Ovary (tissue), 9 donors: ENCODE results near the gene PNN. TPM values are rescaled to one million over a fixed set of nuclear protein-coding genes. Genes with fewer than 3 reads are reported as not detected.
"Not testable (repeated sequence)": the region's sequence is repeated elsewhere in the genome, so short reads cannot be mapped to it uniquely, and the experiment has no call there.

ENCODE experiments used
- DNase-seq, 5 donors: peaks; one replicate each; pipeline ENCODE4 v3.0.0-alpha.2; 2019 to 2020
- H3K27ac ChIP-seq, 2 donors: fragments of 200-600 bp; one replicate each; pipeline versions ENCODE4 v1.5.1 to v1.8.0; 2019 to 2022
- H3K27me3 ChIP-seq: fragments of 200-600 bp; one replicate; pipeline ENCODE4 v1.8.0; 2022
- H3K36me3 ChIP-seq: fragments of 200-600 bp; sonication (generic); one replicate; pipeline ENCODE4 v1.5.1; 2019
- H3K4me1 ChIP-seq: one replicate; pipeline ENCODE4 v1.8.1; 2013; ENCODE audit warnings: mild to moderate bottlenecking, moderate library complexity; ENCODE audit not compliant: insufficient read depth
- H3K4me3 ChIP-seq: fragments of 200-600 bp; sonication (generic); one replicate; pipeline ENCODE4 v1.5.1; 2017
- H3K9me3 ChIP-seq, 2 donors: fragments of 200-600 bp in 1 of 2; sonication (generic) in 1 of 2; one replicate each; pipeline versions ENCODE4 v1.5.1 to v1.8.1; 2013 to 2019; ENCODE audit warnings: mild to moderate bottlenecking in 1 of 2, moderate library complexity in 1 of 2
- CTCF ChIP-seq, 3 donors: fragments of 450-650 bp in 2 of 3; fragments of 200-600 bp in 1 of 3; IDR thresholded peaks; one replicate each; pipeline versions ENCODE4 v1.5.1 to v1.8.0; 2016 to 2022; ENCODE audit warnings: antibody characterized with exemption in 3 of 3, mild to moderate bottlenecking in 1 of 3
- EP300 ChIP-seq: sonication (generic); formaldehyde crosslinking; IDR thresholded peaks from one replicate; pipeline ENCODE4 v1.6.1; 2017; ENCODE audit warnings: antibody characterized with exemption
- POLR2A ChIP-seq: fragments of 450-650 bp; IDR thresholded peaks from one replicate; pipeline ENCODE4 v1.6.1; 2017; ENCODE audit warnings: antibody characterized with exemption, mild to moderate bottlenecking, moderate library complexity
- WGBS, 3 donors: extraction: QIAGEN DNeasy Blood & Tissue Kit in 1 of 3; methylation state at CpG; one replicate each; pipeline versions ENCODE4 v1.1.5 to v1.1.7; 2013 to 2017; 5-methylcytosine and 5-hydroxymethylcytosine counted together
- intact Hi-C, 4 donors: fragments of 100-400 bp; cut with DNase I; formaldehyde crosslinking; loops; one replicate each; pipeline versions ENCODE4 v1.11.0 to v1.15.1; 2022 to 2023
- polyA plus RNA-seq, 2 donors: library from polyadenylated mRNA; stranded (reverse); fragments of 200-250 nt in 1 of 2; fragments of 350-450 nt in 1 of 2; fragmentation: Illumina TruSeq in 1 of 2; extraction: RNeasy Lipid Tissue Mini Kit (QIAGEN cat#74804) in 1 of 2; gene quantifications; one replicate each; pipeline ENCODE4 v1.2.3, GENCODE V29; 2013 to 2014
- total RNA-seq, 7 donors: library from RNA; depleted of rRNA in 2 of 7; stranded (reverse); fragments of >200 nt in 2 of 7; fragmentation: NEBNext Ultra II Directional in 3 of 7; extraction: Animal tissue kit (Norgen Biotek cat#: 25700) in 3 of 7; gene quantifications; one replicate each; pipeline versions ENCODE4 v1.1.0 to v1.2.4, GENCODE V29; 2016 to 2023
- donor health status: DM: no; HTN: no; CAD: no; lungs with moderate emphysema.
- donor health status: DM: no; HTN: no; CAD: no.
- donor health status: Bipolar disorder and iron deficiency.
- donor health status: DM: yes; HTN: yes; CAD: no.
- donor health status: DM: no; HTN: no; CAD: no.
- donor health status: DM: yes; HTN: yes; CAD: no.

The PNN gene
- total and polyA plus RNA-seq, 9 donors, result 36.3 to 77.1 (median 59.6) TPM

GRCh38 chr14:39218171-39218769 lies 43.2 kb downstream of the PNN start:
- Histone ChIP-seq H3K27me3 (no peaks in the 10 kb centered on the region), H3K9me3 (no peaks in the 10 kb centered on the region), H3K4me1 (peaks cover 1% of the 10 kb centered on the region), H3K36me3 (no peaks in the 10 kb centered on the region), H3K4me3 (no peak overlapping the region), H3K27ac (no peak overlapping the region)
- DNase-seq, result no peak
- intact Hi-C loops, result no loop called here
- whole genome bisulfite sequencing, 3 donors, result 16 to 28% (median 26%) methylated on average over 5 of the region's 5 CpGs
- TF ChIP-seq EP300 (no peak), POLR2A (no peak), CTCF (IDR thresholded peaks at IDR 0.05) (no peak)

- TF ChIP-seq EP300, result no peak
- no peak for TF ChIP-seq POLR2A
- Histone ChIP-seq H3K27me3 (no peaks in the 10 kb centered on the region), H3K36me3 (no peaks in the 10 kb centered on the region), H3K4me1 (peaks cover 1% of the 10 kb centered on the region), H3K27ac (no peak overlapping the region), H3K4me3 (no peak overlapping the region), H3K9me3 (no peaks in the 10 kb centered on the region)
- intact Hi-C loops, result no loop called here
- DNase-seq, result no peak
- WGBS, 3 donors, result 17 to 35% (median 27%) methylated on average over 3 of the region's 3 CpGs
Observed at GRCh38 chr14:39219075-39219499, 44.0 kb downstream of the PNN start.

- intact Hi-C loops, H3K36me3 ChIP-seq, H3K4me1 ChIP-seq, H3K9me3 ChIP-seq, H3K27me3 ChIP-seq, H3K27ac ChIP-seq, DNase-seq, H3K4me3 ChIP-seq: not testable (repeated sequence)
- 95 to 100% (median 100%) methylated on average over 1 of the region's 1 CpG for WGBS, 3 donors
Observed at GRCh38 chr14:39220473-39220872, 45.4 kb downstream of the PNN start.

- H3K36me3 ChIP-seq, result no peaks in the 10 kb centered on the region
- TF ChIP-seq CTCF (IDR thresholded peaks at IDR 0.05), result no peak
- TF ChIP-seq EP300, result no peak
- no peak for TF ChIP-seq POLR2A
- 80 to 84% (median 81%) methylated on average over 3 of the region's 3 CpGs for WGBS, 3 donors
- intact Hi-C loops, result no loop called here
- no peak for DNase-seq
- no peak overlapping the region for H3K4me3 ChIP-seq
- H3K27ac ChIP-seq, result no peak overlapping the region
- no peaks in the 10 kb centered on the region for H3K9me3 ChIP-seq
- no peaks in the 10 kb centered on the region for H3K27me3 ChIP-seq
- H3K4me1 ChIP-seq, result no peaks in the 10 kb centered on the region
Observed at GRCh38 chr14:39228044-39228443, 53.0 kb downstream of the PNN start.

- TF ChIP-seq EP300, result no peak
- no peak for TF ChIP-seq POLR2A
- TF ChIP-seq CTCF (IDR thresholded peaks at IDR 0.05), result no peak
- WGBS, 3 donors, result 73 to 80% (median 76%) methylated on average over 11 of the region's 11 CpGs
Observed at GRCh38 chr14:39228509-39229221, 53.6 kb downstream of the PNN start.

More at GRCh38 chr14:39228509-39229221, 53.6 kb downstream of the PNN start:
- H3K4me1 ChIP-seq, result no peaks in the 10 kb centered on the region
- no peaks in the 10 kb centered on the region for H3K36me3 ChIP-seq
- intact Hi-C loops, result no loop called here
- H3K9me3 ChIP-seq, result no peaks in the 10 kb centered on the region
- H3K27me3 ChIP-seq, result no peaks in the 10 kb centered on the region
- H3K4me3 ChIP-seq, result no peak overlapping the region
- no peak for DNase-seq
- no peak overlapping the region for H3K27ac ChIP-seq
